Heart left ventricle (tissue), 13 donors: ENCODE data around the gene HTR3B.

Experiments used
- CTCF ChIP-seq, 12 donors: fragments of 200-600 bp; sonication (generic) in 4 of 12; IDR thresholded peaks; one replicate each; pipeline versions ENCODE4 v1.5.0 to v1.8.0; 2018 to 2022; ENCODE audit warnings: antibody characterized with exemption in 12 of 12, mild to moderate bottlenecking in 5 of 12
- POLR2A ChIP-seq, 2 donors: fragments of 450-650 bp; IDR thresholded peaks; one replicate each; pipeline ENCODE4 v1.6.1; 2017; ENCODE audit warnings: antibody characterized with exemption in 2 of 2, mild to moderate bottlenecking in 2 of 2, moderate library complexity in 2 of 2
- donor health status: ischemic (EF 13 %, LVEDD 7.1; RV severe dilation, severe dysfunction).
- donor health status: DM: no; HTN: yes; CAD: no.
- donor health status: DM: no; HTN: no; CAD: no.
- donor health status: ischemic (EF 25% LVEDD 6.9; RV normal size, moderate dysfunction).
- donor health status: ischemic (EF 25% LVEDD 5.7; RV mildly dilated, moderate dysfunction).
- donor health status: ischemic (EF 35%, LVEDD 5.7; RV mildly dilated, moderate dysfunction).
- donor health status: nonischemic (EF 11% LVEDD 7.7; RV severe dilation, severe dysfunction).
- donor health status: DM: yes; HTN: yes; CAD: no.
- donor health status: PGD.
- donor health status: ischemic (EF 29% LVEDD 5.4; RV normal size, mild dysfunction).
- donor health status: nonischemic (EF 23%, LVEDD 6.1; RV moderate dilation, normal function).

DNA sequence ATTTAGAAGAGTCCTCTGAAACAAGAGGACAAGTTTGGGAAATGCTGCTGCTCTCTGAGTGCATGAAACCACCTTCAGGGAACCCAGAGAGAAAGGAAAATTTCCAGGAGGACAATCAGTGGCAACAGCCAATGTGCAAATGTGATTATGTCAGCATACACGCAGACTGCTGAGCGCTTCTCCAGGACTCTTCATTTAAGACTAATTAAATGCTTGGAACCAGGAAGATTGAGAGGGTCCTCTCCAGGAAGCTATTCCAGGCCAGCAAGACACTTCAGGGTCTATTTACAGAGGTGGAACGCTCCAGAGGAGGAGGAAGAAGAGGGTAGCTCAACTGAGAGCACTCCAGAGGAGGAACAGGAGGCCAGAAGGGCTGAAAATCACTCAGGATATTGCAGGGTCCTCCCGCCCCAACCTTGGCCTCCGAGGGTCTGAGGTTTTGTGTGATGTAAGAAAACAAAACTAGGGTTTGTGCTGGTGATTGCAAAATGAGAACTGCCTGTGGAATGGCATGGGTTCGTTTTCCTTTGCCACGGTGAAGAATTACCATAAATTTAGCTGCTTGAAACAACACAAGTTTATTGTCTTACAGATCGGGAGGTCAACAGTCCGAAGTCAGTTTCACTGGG is 56.2 kb downstream of the HTR3B start:
- no peak for TF ChIP-seq CTCF (IDR thresholded peaks at IDR 0.05)
- TF ChIP-seq POLR2A (IDR thresholded peaks at IDR 0.05), result no peak
